Astrocyte of the cerebellum (primary cell): ENCODE data around the gene OGG1.

Experiments used
- DNase-seq: peaks from one replicate; pipeline ENCODE4 v3.0.0-alpha.2; 2011; ENCODE audit warnings: low read depth
- H3K4me3 ChIP-seq: 2 replicates; pipeline ENCODE4 v1.5.1; 2011; ENCODE audit warnings: mild to moderate bottlenecking, low read depth, low read length, moderate library complexity
- CTCF ChIP-seq: IDR thresholded peaks from 2 replicates; pipeline ENCODE4 v1.5.1; 2012; ENCODE audit warnings: low read length, low read depth, moderate library complexity, mild to moderate bottlenecking; ENCODE audit errors: missing control alignments
- in situ Hi-C: cut with HindIII; loops from 2 replicates; pipeline ENCODE4 v1.10.0; 2017; ENCODE audit warnings: low sequenced_read_pairs

The OGG1 gene

GRCh38 chr3:9749645-9750555 is at the start of gene OGG1:
Gene OGG1 (plus strand): TSS chr3:9749952. CDS start chr3:9750287, 335 bp downstream.
- TF ChIP-seq CTCF: no peak
- in situ Hi-C loops: no loop called here
- peak within 1 kb of the TSS; percentile 84 for H3K4me3 ChIP-seq
- peak; percentile 97 for DNase-seq

GRCh38 chr3:9700536-9700935 is 49.2 kb upstream of the OGG1 start:
- TF ChIP-seq CTCF: no peak
- in situ Hi-C loops: no loop called here
- no peak overlapping the region for H3K4me3 ChIP-seq
- no peak for DNase-seq

- DNase-seq: no peak
- no peak for TF ChIP-seq CTCF
- in situ Hi-C loops: no loop called here
- no peak overlapping the region for H3K4me3 ChIP-seq
Measured at GRCh38 chr3:9701006-9701405, 48.7 kb upstream of the OGG1 start.

GRCh38 chr3:9701711-9702110 is 48.0 kb upstream of the OGG1 start:
- H3K4me3 ChIP-seq: no peak overlapping the region
- no peak for TF ChIP-seq CTCF
- in situ Hi-C loops: no loop called here
- DNase-seq: no peak

- no peak for DNase-seq
- in situ Hi-C loops: no loop called here
- TF ChIP-seq CTCF: no peak
- H3K4me3 ChIP-seq: no peak overlapping the region
Measured at GRCh38 chr3:9703240-9703639, 46.5 kb upstream of the OGG1 start.

GRCh38 chr3:9703736-9704346 is 45.9 kb upstream of the OGG1 start, which contains the start of gene CPNE9:
Gene CPNE9 (plus strand): TSS chr3:9703833. CDS start chr3:9703997, 164 bp downstream.
- peak within 1 kb of the TSS; percentile 22 for H3K4me3 ChIP-seq
- in situ Hi-C loops: no loop called here
- no peak for TF ChIP-seq CTCF
- DNase-seq: no peak
